Kidney (tissue), 14 donors: ENCODE data around the gene GGT7. TPM values are rescaled to one million over a fixed set of nuclear protein-coding genes. Genes with fewer than 3 reads are reported as not detected.

Experiments used
- DNase-seq, 5 donors: peaks; one replicate each; pipeline ENCODE4 v3.0.0-alpha.2; 2013 to 2020
- FAIRE-seq: peaks from 2 replicates; lab custom pipeline; 2012; peaks lifted over from hg19 to GRCh38; lab: Jason Lieb, UNC
- H3K27ac ChIP-seq, 2 donors: one replicate each; pipeline ENCODE4 v1.7.0; 2013; ENCODE audit warnings: low read depth in 2 of 2, low read length in 2 of 2, inconsistent platforms in 1 of 2
- H3K27me3 ChIP-seq: one replicate; pipeline ENCODE4 v1.7.1; 2013; ENCODE audit warnings: low read length, inconsistent platforms; ENCODE audit not compliant: control insufficient read depth, insufficient read depth
- H3K36me3 ChIP-seq, 3 donors: one replicate each; pipeline versions ENCODE4 v1.7.0 to v1.7.1; 2013; ENCODE audit warnings: low read length in 3 of 3, control low read depth in 1 of 3, inconsistent platforms in 1 of 3; ENCODE audit not compliant: insufficient read depth in 3 of 3, control insufficient read depth in 2 of 3
- H3K4me1 ChIP-seq, 3 donors: one replicate each; pipeline versions ENCODE4 v1.7.0 to v1.7.1; 2013; ENCODE audit warnings: low read length in 3 of 3, inconsistent platforms in 1 of 3, low read depth in 1 of 3; ENCODE audit not compliant: control insufficient read depth in 2 of 3, insufficient read depth in 2 of 3
- H3K4me3 ChIP-seq, 3 donors: one replicate each; pipeline versions ENCODE4 v1.7.0 to v1.8.1; 2013; ENCODE audit warnings: low read length in 3 of 3, control low read depth in 1 of 3, inconsistent platforms in 1 of 3
- H3K9ac ChIP-seq, 3 donors: one replicate each; pipeline versions ENCODE4 v1.7.0 to v1.7.1; 2013; ENCODE audit warnings: low read length in 3 of 3, control low read depth in 1 of 3, inconsistent platforms in 1 of 3
- H3K9me3 ChIP-seq, 3 donors: one replicate each; pipeline versions ENCODE4 v1.7.0 to v1.7.1; 2013; ENCODE audit warnings: low read length in 3 of 3, control low read depth in 1 of 3, inconsistent platforms in 1 of 3; ENCODE audit not compliant: control insufficient read depth in 2 of 3, insufficient read depth in 1 of 3
- intact Hi-C: fragments of 100-400 bp; cut with DNase I; formaldehyde crosslinking; loops from one replicate; pipeline ENCODE4 v1.11.1; 2022
- polyA plus RNA-seq: library from polyadenylated mRNA; stranded (reverse); fragments of 350-450 nt; fragmentation: Illumina TruSeq; extraction: RNeasy Lipid Tissue Mini Kit (QIAGEN cat#74804); gene quantifications from one replicate; pipeline ENCODE4 v1.2.3, GENCODE V29; 2014; ENCODE audit warnings: low read depth, low replicate concordance; ENCODE audit not compliant: insufficient read depth
- total RNA-seq: library from RNA; stranded (reverse); fragmentation: NEBNext Ultra II Directional; extraction: Animal tissue kit (Norgen Biotek cat#: 25700); gene quantifications from one replicate; pipeline ENCODE4 v1.2.1, GENCODE V29; 2021
- TF ChIP-seq, protein P1 (sequence below): IDR thresholded peaks from 3 replicates; pipeline ENCODE4 v1.5.1; 2012; ENCODE audit warnings: mild to moderate bottlenecking, moderate library complexity, borderline replicate concordance; ENCODE audit not compliant: insufficient read depth; ENCODE audit errors: extremely low read depth
- donor health status: control.
- donor health status: control.
- donor health status: control.
- donor health status: control.
- donor health status: control.
- donor health status: DM: yes; HTN: yes; CAD: no.
- donor health status: Normal renal cell carcinoma (clear cell type).

Gene GGT7
- total and polyA plus RNA-seq, 2 donors from 2014 or later, result 24.3 to 27.0 TPM

DNA sequence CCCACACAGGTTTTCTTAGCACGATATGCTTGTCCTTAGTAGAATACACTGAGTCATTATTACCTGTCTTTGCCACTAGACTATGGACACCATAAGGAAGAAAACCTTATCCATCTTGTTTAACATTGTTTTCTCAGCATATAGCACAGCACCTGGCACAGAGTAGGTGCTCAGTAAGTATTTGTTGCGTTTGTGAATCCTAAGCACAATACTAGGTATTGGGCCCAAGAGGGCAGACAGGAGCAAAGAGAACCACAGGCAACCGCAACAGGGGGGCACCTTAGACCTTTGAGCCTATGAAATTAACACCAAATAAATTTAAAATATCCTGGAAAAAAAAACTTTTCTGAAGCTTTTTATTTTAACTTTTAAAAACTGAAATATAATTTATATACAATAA lies 43.5 kb downstream of the GGT7 start:
- Histone ChIP-seq H3K27ac (no peak overlapping the region), H3K36me3 (no peaks in the 10 kb centered on the region), H3K9me3 (no peaks in the 10 kb centered on the region), H3K9ac (no peak overlapping the region), H3K27me3 (no peaks in the 10 kb centered on the region), H3K4me1 (peaks cover 0 to under 1% (median 0%) of the 10 kb centered on the region in 3 donors), H3K4me3 (no peak overlapping the region)
- intact Hi-C loops, result no loop called here
- TF ChIP-seq, protein P1, sequence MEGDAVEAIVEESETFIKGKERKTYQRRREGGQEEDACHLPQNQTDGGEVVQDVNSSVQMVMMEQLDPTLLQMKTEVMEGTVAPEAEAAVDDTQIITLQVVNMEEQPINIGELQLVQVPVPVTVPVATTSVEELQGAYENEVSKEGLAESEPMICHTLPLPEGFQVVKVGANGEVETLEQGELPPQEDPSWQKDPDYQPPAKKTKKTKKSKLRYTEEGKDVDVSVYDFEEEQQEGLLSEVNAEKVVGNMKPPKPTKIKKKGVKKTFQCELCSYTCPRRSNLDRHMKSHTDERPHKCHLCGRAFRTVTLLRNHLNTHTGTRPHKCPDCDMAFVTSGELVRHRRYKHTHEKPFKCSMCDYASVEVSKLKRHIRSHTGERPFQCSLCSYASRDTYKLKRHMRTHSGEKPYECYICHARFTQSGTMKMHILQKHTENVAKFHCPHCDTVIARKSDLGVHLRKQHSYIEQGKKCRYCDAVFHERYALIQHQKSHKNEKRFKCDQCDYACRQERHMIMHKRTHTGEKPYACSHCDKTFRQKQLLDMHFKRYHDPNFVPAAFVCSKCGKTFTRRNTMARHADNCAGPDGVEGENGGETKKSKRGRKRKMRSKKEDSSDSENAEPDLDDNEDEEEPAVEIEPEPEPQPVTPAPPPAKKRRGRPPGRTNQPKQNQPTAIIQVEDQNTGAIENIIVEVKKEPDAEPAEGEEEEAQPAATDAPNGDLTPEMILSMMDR, result no peak
- DNase-seq, result no peak
- FAIRE-seq, result no peak

- Histone ChIP-seq H3K27me3 (no peaks in the 10 kb centered on the region), H3K4me3 (peak within 1 kb of the TSS; percentile 96 to 97 (median 97)), H3K27ac (peak within 1 kb of the TSS; percentile 81 to 87), H3K9me3 (no peaks in the 10 kb centered on the region), H3K4me1 (peaks cover 2 to 9% (median 5%) of the 10 kb centered on the region in 3 donors), H3K9ac (peak within 1 kb of the TSS; percentile 93 to 95 (median 94)), H3K36me3 (peaks cover 0 to 5% (median 0%) of the 10 kb centered on the region in 3 donors)
- TF ChIP-seq, protein P1, result no peak
- intact Hi-C loops, result no loop called here
- FAIRE-seq (no peak), DNase-seq (peak; percentile 85 to 96 (median 88))
Measured at GRCh38 chr20:34825530-34826362, 46.9 kb downstream of the GGT7 start, which contains the start of gene NCOA6. NCOA6 (minus strand) TSS chr20:34825651; CDS start chr20:34782355, 43,296 bp downstream.

GRCh38 chr20:34824806-34825529 lies 47.7 kb downstream of the GGT7 start:
- Histone ChIP-seq H3K9me3 (no peaks in the 10 kb centered on the region), H3K27me3 (no peaks in the 10 kb centered on the region), H3K27ac (peak overlapping the region; percentile 81 to 87), H3K36me3 (peaks cover 0 to 5% (median 0%) of the 10 kb centered on the region in 3 donors), H3K9ac (peak overlapping the region; percentile 93 to 95 (median 94)), H3K4me3 (peak overlapping the region; percentile 96 to 97 (median 97)), H3K4me1 (peaks cover 2 to 9% (median 5%) of the 10 kb centered on the region in 3 donors)
- intact Hi-C loops, result no loop called here
- TF ChIP-seq, protein P1, result no peak
- DNase-seq (peak; percentile 60 to 90 (median 81)), FAIRE-seq (no peak)
